Heart left ventricle (tissue), 13 donors: Measurements from ENCODE around the gene STRIP1.

Experiments
- CTCF ChIP-seq, 12 donors: fragments of 200-600 bp; sonication (generic) in 4 of 12; IDR thresholded peaks; one replicate each; pipeline versions ENCODE4 v1.5.0 to v1.8.0; 2018 to 2022; ENCODE audit warnings: antibody characterized with exemption in 12 of 12, mild to moderate bottlenecking in 5 of 12
- POLR2A ChIP-seq, 2 donors: fragments of 450-650 bp; IDR thresholded peaks; one replicate each; pipeline ENCODE4 v1.6.1; 2017; ENCODE audit warnings: antibody characterized with exemption in 2 of 2, mild to moderate bottlenecking in 2 of 2, moderate library complexity in 2 of 2
- donor health status: ischemic (EF 13 %, LVEDD 7.1; RV severe dilation, severe dysfunction).
- donor health status: DM: no; HTN: yes; CAD: no.
- donor health status: DM: no; HTN: no; CAD: no.
- donor health status: ischemic (EF 25% LVEDD 6.9; RV normal size, moderate dysfunction).
- donor health status: ischemic (EF 25% LVEDD 5.7; RV mildly dilated, moderate dysfunction).
- donor health status: ischemic (EF 35%, LVEDD 5.7; RV mildly dilated, moderate dysfunction).
- donor health status: nonischemic (EF 11% LVEDD 7.7; RV severe dilation, severe dysfunction).
- donor health status: DM: yes; HTN: yes; CAD: no.
- donor health status: PGD.
- donor health status: ischemic (EF 29% LVEDD 5.4; RV normal size, mild dysfunction).
- donor health status: nonischemic (EF 23%, LVEDD 6.1; RV moderate dilation, normal function).

GRCh38 chr1:110082477-110082876 is 48.1 kb downstream of the STRIP1 start:
- TF ChIP-seq CTCF (IDR thresholded peaks at IDR 0.05): no peak
- TF ChIP-seq POLR2A (IDR thresholded peaks at IDR 0.05): no peak
